ENCODE data around the gene RBMS3. TPM values are rescaled to one million over a fixed set of nuclear protein-coding genes. Genes with fewer than 3 reads are reported as not detected.

RBMS3 gene
- total RNA-seq, 1 experiment from 2014 or later, result 74.2 TPM

- intact Hi-C loops (cut with micrococcal nuclease), result loop anchor here (1.0 kb wide), 1 partner anchor 426 kb away; no protein-coding TSS in a partner anchor
- Mint-ChIP-seq H3K4me3 (ENCODE audit: unreplicated experiment) (peak overlapping the region; percentile 51), H3K9me3 (ENCODE audit: unreplicated experiment) (no peaks in the 10 kb centered on the region), H3K36me3 (ENCODE audit: insufficient read depth, unreplicated experiment) (peaks cover 5% of the 10 kb centered on the region), H3K27ac (ENCODE audit: low read depth, unreplicated experiment) (peak overlapping the region; percentile 98), H3K4me1 (ENCODE audit: insufficient read depth, unreplicated experiment) (peaks cover 47% of the 10 kb centered on the region), H3K27me3 (ENCODE audit: insufficient read depth, unreplicated experiment) (no peaks in the 10 kb centered on the region)
- POLR2A ChIA-PET, result interaction anchor here (0.6 to 9.1 kb wide), 18 partner anchors 8 to 583 kb away, joined by 3 to 184 read pairs (median 4); partner anchors contain the start of gene RBMS3
- CTCF ChIA-PET, result interaction anchor here (0.6 to 1.3 kb wide), 3 partner anchors 33 to 1929 kb away, joined by 3 to 4 read pairs (median 4); no protein-coding TSS in a partner anchor
- peak; percentile 59 for DNase-seq (ENCODE audit: unreplicated experiment)
- TF ChIP-seq CTCF (IDR thresholded peaks at IDR 0.05; ENCODE audit: unreplicated experiment), result no peak
- TSS peak; percentile 53 for BruUV-seq (replicated peaks)
Observed at GRCh38 chr3:29332195-29332637, 51.3 kb downstream of the RBMS3 start.

- CTCF ChIA-PET, result interaction anchor here (1.1 to 1.2 kb wide), 3 partner anchors 9 to 428 kb away, joined by 3 to 4 read pairs (median 4); no protein-coding TSS in a partner anchor
- no TSS peak for BruUV-seq (replicated peaks)
- Mint-ChIP-seq H3K27me3 (ENCODE audit: insufficient read depth, unreplicated experiment) (no peaks in the 10 kb centered on the region), H3K9me3 (ENCODE audit: unreplicated experiment) (no peaks in the 10 kb centered on the region), H3K27ac (ENCODE audit: low read depth, unreplicated experiment) (peak overlapping the region; percentile 12), H3K4me3 (ENCODE audit: unreplicated experiment) (no peak overlapping the region), H3K4me1 (ENCODE audit: insufficient read depth, unreplicated experiment) (peaks cover 45% of the 10 kb centered on the region), H3K36me3 (ENCODE audit: insufficient read depth, unreplicated experiment) (peaks cover 5% of the 10 kb centered on the region)
- POLR2A ChIA-PET, result interaction anchor here (0.5 to 9.1 kb wide), 7 partner anchors 10 to 362 kb away, joined by 4 to 184 read pairs (median 11); partner anchors contain the start of gene RBMS3
- intact Hi-C loops (cut with micrococcal nuclease), result no loop called here
- no peak for TF ChIP-seq CTCF (IDR thresholded peaks at IDR 0.05; ENCODE audit: unreplicated experiment)
- no peak for DNase-seq (ENCODE audit: unreplicated experiment)
Observed at GRCh38 chr3:29333576-29333975, 52.7 kb downstream of the RBMS3 start.

- ChIA-PET CTCF (interaction anchor here (0.9 to 1.1 kb wide), 2 partner anchors 8 to 66 kb away, joined by 3 read pairs; no protein-coding TSS in a partner anchor), POLR2A (interaction anchor here (0.6 to 9.1 kb wide), 18 partner anchors 9 to 429 kb away, joined by 3 to 184 read pairs (median 4); partner anchors contain the start of gene RBMS3)
- no peak for TF ChIP-seq CTCF (IDR thresholded peaks at IDR 0.05; ENCODE audit: unreplicated experiment)
- Mint-ChIP-seq H3K4me3 (ENCODE audit: unreplicated experiment) (peak overlapping the region; percentile 74), H3K36me3 (ENCODE audit: insufficient read depth, unreplicated experiment) (no peaks in the 10 kb centered on the region), H3K9me3 (ENCODE audit: unreplicated experiment) (no peaks in the 10 kb centered on the region), H3K27me3 (ENCODE audit: insufficient read depth, unreplicated experiment) (no peaks in the 10 kb centered on the region), H3K4me1 (ENCODE audit: insufficient read depth, unreplicated experiment) (peaks cover 38% of the 10 kb centered on the region), H3K27ac (ENCODE audit: low read depth, unreplicated experiment) (peak overlapping the region; percentile 98)
- intact Hi-C loops (cut with micrococcal nuclease), result loop anchor here (2.0 to 5.0 kb wide), 2 partner anchors 44 to 52 kb away; partner anchors contain the start of gene RBMS3
- DNase-seq (ENCODE audit: unreplicated experiment), result no peak
- BruUV-seq (replicated peaks), result no TSS peak
Observed at GRCh38 chr3:29334706-29335105, 53.8 kb downstream of the RBMS3 start.

- H3K4me3 Mint-ChIP-seq (ENCODE audit: unreplicated experiment), result peak overlapping the region; percentile 74
- no TSS peak for BruUV-seq (replicated peaks)
- intact Hi-C loops (cut with micrococcal nuclease), result loop anchor here (2.0 to 5.0 kb wide), 2 partner anchors 45 to 53 kb away; partner anchors contain the start of gene RBMS3
- H3K9me3 Mint-ChIP-seq (ENCODE audit: unreplicated experiment), result no peaks in the 10 kb centered on the region
- TF ChIP-seq CTCF (IDR thresholded peaks at IDR 0.05; ENCODE audit: unreplicated experiment), result no peak
- H3K4me1 Mint-ChIP-seq (ENCODE audit: insufficient read depth, unreplicated experiment), result peaks cover 32% of the 10 kb centered on the region
- ChIA-PET POLR2A (interaction anchor here (0.6 to 9.1 kb wide), 17 partner anchors 9 to 429 kb away, joined by 3 to 184 read pairs (median 5); partner anchors contain the start of gene RBMS3), CTCF (interaction anchor here (0.9 to 1.1 kb wide), 2 partner anchors 9 to 67 kb away, joined by 3 read pairs; no protein-coding TSS in a partner anchor)
- H3K27me3 Mint-ChIP-seq (ENCODE audit: insufficient read depth, unreplicated experiment), result no peaks in the 10 kb centered on the region
- H3K27ac Mint-ChIP-seq (ENCODE audit: low read depth, unreplicated experiment), result peak overlapping the region; percentile 98
- no peaks in the 10 kb centered on the region for H3K36me3 Mint-ChIP-seq (ENCODE audit: insufficient read depth, unreplicated experiment)
- peak; percentile 95 for DNase-seq (ENCODE audit: unreplicated experiment)
Observed at GRCh38 chr3:29335438-29335837, 54.6 kb downstream of the RBMS3 start.

Measured in MCF 10A (cell line).